Measurements from ENCODE around the gene ANKRD33. TPM values are rescaled to one million over a fixed set of nuclear protein-coding genes. Genes with fewer than 3 reads are reported as not detected.

The ANKRD33 gene
- polyA plus RNA-seq, 3 donors = 0.16 to 0.45 (median 0.36) TPM

- DNase-seq (ENCODE audit: extremely low read depth in 1 of 11, low read depth in 9 of 11, low spot score in 4 of 11) = no peak
Observed at GRCh38 chr12:51893786-51894185, 5.9 kb downstream of the ANKRD33 start.

GRCh38 chr12:51895378-51896135 is 7.7 kb downstream of the ANKRD33 start:
- DNase-seq (ENCODE audit: extremely low read depth in 1 of 11, low read depth in 9 of 11, low spot score in 4 of 11) = no peak

- no peak for DNase-seq (ENCODE audit: extremely low read depth in 1 of 11, low read depth in 9 of 11, low spot score in 4 of 11)
Observed at GRCh38 chr12:51896236-51896635, 8.3 kb downstream of the ANKRD33 start.

DNA sequence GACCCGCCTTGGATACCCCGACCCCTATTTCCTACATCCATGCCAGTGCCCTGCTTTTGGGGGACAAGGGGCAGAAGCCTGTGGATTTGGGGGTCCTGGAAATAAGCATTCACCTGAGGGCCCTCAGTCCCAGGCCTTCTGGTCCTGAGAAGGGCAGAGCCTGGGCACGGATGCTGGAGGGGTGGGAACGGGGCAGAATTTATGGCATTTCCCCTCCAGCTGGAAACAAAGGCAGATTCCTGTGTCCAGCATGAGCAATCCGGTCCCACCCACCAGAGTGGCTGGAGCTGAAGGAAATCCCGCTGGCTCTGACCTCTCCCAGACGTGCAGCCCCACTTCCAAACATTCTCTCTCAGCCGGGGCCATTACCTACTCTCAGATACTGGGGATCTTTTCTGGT is 9.3 kb downstream of the ANKRD33 start:
- DNase-seq (ENCODE audit: extremely low read depth in 1 of 11, low read depth in 9 of 11, low spot score in 4 of 11) = no peak

GRCh38 chr12:51898506-51898905 is 10.6 kb downstream of the ANKRD33 start:
- no peak for DNase-seq (ENCODE audit: extremely low read depth in 1 of 11, low read depth in 9 of 11, low spot score in 4 of 11)

GRCh38 chr12:51898937-51899336 is 11.0 kb downstream of the ANKRD33 start:
- DNase-seq (ENCODE audit: extremely low read depth in 1 of 11, low read depth in 9 of 11, low spot score in 4 of 11) = no peak

GRCh38 chr12:51900323-51900889 is 12.5 kb downstream of the ANKRD33 start:
- DNase-seq (ENCODE audit: extremely low read depth in 1 of 11, low read depth in 9 of 11, low spot score in 4 of 11) = no peak

- no peak for DNase-seq (ENCODE audit: extremely low read depth in 1 of 11, low read depth in 9 of 11, low spot score in 4 of 11)
Observed at GRCh38 chr12:51901121-51901817, 13.4 kb downstream of the ANKRD33 start.

GRCh38 chr12:51901881-51902280 is 14.0 kb downstream of the ANKRD33 start:
- DNase-seq (ENCODE audit: extremely low read depth in 1 of 11, low read depth in 9 of 11, low spot score in 4 of 11) = no peak

DNA sequence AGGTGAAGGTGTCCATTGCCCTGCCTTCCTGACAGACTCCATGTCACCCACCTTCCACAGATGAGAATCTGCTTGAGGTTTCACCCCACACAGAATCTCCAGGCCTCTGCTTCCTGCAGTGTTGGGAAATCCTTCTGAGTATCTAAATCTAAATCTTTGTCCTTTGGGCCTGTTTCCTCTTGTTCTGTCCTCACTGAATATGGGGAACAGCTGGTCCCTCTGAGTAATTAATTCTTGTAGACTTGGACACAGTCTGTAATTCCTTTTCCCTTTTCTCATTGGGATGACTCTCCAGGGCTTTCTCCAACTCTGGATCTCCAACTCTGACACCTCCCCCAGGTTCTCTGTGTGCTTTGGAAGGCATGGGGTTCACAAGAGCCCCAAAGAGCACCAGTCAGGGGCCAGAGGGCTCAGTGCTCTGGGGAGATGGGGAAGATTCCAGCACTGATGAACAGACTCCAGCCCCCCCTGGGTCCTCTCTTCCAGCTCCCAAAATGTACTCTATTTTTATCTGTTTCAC is 17.1 kb downstream of the ANKRD33 start:
- DNase-seq (ENCODE audit: extremely low read depth in 1 of 11, low read depth in 9 of 11, low spot score in 4 of 11) = no peak

DNA sequence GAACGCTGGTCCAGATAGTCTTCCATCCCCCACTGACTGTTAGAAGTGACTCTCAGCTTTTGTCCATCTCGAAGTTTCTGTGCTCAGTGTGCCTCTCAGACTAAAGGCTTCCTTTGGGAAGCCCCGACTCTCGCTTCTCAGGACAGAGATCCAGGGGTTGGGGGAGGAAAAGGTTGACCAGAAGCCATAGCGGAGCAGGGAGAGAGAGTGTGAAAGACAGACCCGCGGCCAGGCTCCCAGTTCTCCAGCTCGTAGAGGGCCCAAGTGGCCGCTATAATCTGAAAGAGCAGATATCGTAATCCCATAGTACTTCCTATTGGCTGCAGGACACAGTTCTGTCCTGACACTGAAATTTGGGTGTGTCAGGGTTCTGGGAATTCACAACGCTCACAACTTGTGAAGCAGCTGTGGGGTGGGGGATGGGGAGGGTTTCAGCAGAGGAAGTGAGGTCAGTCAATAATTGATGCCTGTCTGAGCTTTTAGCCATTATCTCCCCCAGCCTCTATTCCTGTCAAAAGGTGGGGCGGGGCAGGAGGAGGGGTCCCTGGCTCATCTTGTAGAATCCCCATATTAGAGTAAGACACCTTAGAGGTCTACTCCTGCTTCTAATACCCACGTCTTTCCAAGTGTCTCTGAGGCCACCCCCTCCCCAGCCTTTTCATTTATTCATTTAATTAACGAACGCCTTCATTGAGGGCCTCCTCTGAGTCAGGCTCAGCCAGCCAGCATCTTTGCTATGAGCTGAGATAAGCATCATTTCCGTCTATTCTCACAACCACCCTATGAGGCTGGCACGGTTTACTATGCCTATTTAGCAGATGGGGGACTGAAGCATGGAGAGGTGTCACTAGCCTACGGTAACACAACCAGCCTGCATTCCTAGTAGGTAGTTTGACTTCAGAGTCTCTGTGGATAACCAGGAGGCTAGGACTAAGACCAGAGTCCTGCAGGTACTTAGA is 17.8 kb downstream of the ANKRD33 start:
- no peak for DNase-seq (ENCODE audit: extremely low read depth in 1 of 11, low read depth in 9 of 11, low spot score in 4 of 11)

GRCh38 chr12:51906430-51907082 is 18.7 kb downstream of the ANKRD33 start:
- DNase-seq (ENCODE audit: extremely low read depth in 1 of 11, low read depth in 9 of 11, low spot score in 4 of 11) = no peak

DNA sequence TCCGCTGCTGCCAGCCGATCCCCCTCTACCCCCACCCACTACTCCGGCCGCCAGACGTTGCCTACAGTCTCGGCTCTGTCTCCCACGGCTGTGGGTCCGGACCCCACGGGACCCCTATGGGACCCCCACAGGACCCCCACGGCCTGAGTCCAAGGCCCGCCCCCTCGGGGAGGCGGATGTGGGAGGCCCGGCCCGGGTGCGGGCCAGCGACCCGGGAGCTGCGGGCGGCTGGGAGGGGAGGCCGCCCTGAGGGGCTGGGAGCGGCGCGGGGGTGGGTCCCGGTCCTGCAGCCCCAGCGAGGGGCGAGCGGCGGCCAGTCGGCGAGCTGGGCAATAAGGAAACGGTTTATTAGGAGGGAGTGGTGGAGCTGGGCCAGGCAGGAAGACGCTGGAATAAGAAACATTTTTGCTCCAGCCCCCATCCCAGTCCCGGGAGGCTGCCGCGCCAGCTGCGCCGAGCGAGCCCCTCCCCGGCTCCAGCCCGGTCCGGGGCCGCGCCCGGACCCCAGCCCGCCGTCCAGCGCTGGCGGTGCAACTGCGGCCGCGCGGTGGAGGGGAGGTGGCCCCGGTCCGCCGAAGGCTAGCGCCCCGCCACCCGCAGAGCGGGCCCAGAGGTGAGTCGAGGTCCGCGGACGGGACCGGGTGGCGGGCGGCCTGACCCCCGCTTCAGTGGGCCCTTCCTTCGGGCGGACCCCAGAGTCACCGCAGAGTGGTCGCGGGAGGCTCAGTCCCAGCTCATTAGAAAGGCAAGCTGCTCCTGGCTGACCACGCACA is 19.4 kb downstream of the ANKRD33 start, which contains the start of gene ACVRL1:
TSS of gene ACVRL1 (plus strand) at position 422 of the 773 bp plus-strand sequence. CDS start 4,971 bp downstream, outside the sequence.
- no peak for DNase-seq (ENCODE audit: extremely low read depth in 1 of 11, low read depth in 9 of 11, low spot score in 4 of 11)

- no peak for DNase-seq (ENCODE audit: extremely low read depth in 1 of 11, low read depth in 9 of 11, low spot score in 4 of 11)
Observed at GRCh38 chr12:51907856-51908425, 20.0 kb downstream of the ANKRD33 start.

GRCh38 chr12:51908876-51909592 is 21.1 kb downstream of the ANKRD33 start:
- no peak for DNase-seq (ENCODE audit: extremely low read depth in 1 of 11, low read depth in 9 of 11, low spot score in 4 of 11)

- DNase-seq (ENCODE audit: extremely low read depth in 1 of 11, low read depth in 9 of 11, low spot score in 4 of 11) = no peak
Observed at GRCh38 chr12:51910168-51910567, 22.3 kb downstream of the ANKRD33 start.

DNA sequence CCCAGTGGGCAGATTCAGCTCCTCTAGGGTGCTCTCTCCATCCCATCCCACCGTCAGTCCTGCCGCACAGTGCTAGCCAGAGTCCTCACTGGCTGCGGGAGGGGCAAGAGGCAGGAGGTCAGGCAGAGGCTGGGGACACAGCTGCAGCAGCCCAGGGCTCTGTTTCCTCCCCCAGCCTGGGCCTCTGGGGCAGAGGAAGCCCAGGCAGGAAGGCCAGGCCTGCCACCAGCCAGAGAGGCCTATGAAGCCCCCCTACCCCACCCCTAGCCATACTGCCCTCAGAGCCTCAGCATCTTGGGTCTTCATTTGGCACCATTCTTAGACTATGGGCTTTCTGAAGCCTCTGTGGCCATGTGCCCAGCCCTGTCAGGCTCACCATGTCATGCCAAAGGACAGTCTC is 22.8 kb downstream of the ANKRD33 start:
- DNase-seq (ENCODE audit: extremely low read depth in 1 of 11, low read depth in 9 of 11, low spot score in 4 of 11) = no peak

Measured in renal cortex interstitium (tissue), 11 donors.